IPS DF 6.9 (cell line): ENCODE results near the gene LRRC70.
"Not testable (repeated sequence)": the region's sequence is repeated elsewhere in the genome, so short reads cannot be mapped to it uniquely, and the experiment has no call there.

ENCODE experiments used
- DNase-seq: peaks from one replicate; pipeline ENCODE4 v3.0.0-alpha.2; 2013; ENCODE audit warnings: low read depth, low spot score
- H3K27ac ChIP-seq: one replicate; pipeline ENCODE4 v1.5.1; 2013; ENCODE audit warnings: low read length, control low read depth
- H3K27me3 ChIP-seq: 2 replicates; pipeline ENCODE4 v1.6.1; 2013; ENCODE audit warnings: mild to moderate bottlenecking, low read length; ENCODE audit not compliant: control insufficient read depth, insufficient read depth
- H3K36me3 ChIP-seq: 2 replicates; pipeline ENCODE4 v1.6.1; 2013; ENCODE audit warnings: low read length; ENCODE audit not compliant: control insufficient read depth, insufficient read depth
- H3K4me1 ChIP-seq: 2 replicates; pipeline ENCODE4 v1.6.1; 2013; ENCODE audit warnings: low read length; ENCODE audit not compliant: control insufficient read depth, insufficient read depth
- H3K4me3 ChIP-seq: 2 replicates; pipeline ENCODE4 v1.5.1; 2013; ENCODE audit warnings: mild to moderate bottlenecking, low read length
- H3K9me3 ChIP-seq: 2 replicates; pipeline ENCODE4 v1.6.1; 2013; ENCODE audit warnings: low read length, inconsistent platforms; ENCODE audit not compliant: control insufficient read depth, insufficient read depth
- WGBS: extraction: QIAGEN DNeasy Blood & Tissue Kit; methylation state at CpG from one replicate; pipeline ENCODE4 v1.1.7; 2013; ENCODE audit warnings: mixed read lengths, missing lambda C conversion rate; ENCODE audit not compliant: insufficient read length, insufficient coverage; 5-methylcytosine and 5-hydroxymethylcytosine counted together

The LRRC70 gene

DNA sequence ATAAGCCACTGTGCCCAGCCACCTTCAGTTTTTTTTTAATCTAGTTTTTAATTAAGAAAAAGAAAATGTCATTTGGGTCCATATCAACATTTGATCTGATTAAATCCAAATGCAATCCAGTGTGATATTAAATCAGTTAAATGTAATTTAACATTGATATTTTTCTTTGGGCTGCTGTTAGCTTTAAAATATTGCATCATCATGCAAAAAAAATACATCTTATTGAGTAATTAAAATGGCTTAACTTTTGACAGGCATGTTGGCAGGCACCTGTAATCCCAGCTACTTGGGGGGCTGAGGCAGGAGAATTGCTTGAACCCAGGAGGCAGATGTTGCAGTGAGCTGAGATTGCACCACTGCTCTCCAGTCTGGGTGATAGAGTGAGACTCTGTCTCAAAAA, 22.7 kb upstream of the LRRC70 start:
- H3K9me3 ChIP-seq, result no peaks in the 10 kb centered on the region
- H3K4me3 ChIP-seq, result no peak overlapping the region
- H3K27me3 ChIP-seq, result no peaks in the 10 kb centered on the region
- H3K36me3 ChIP-seq, result no peaks in the 10 kb centered on the region
- DNase-seq, result no peak
- H3K27ac ChIP-seq, result no peak overlapping the region
- H3K4me1 ChIP-seq, result no peaks in the 10 kb centered on the region

DNA sequence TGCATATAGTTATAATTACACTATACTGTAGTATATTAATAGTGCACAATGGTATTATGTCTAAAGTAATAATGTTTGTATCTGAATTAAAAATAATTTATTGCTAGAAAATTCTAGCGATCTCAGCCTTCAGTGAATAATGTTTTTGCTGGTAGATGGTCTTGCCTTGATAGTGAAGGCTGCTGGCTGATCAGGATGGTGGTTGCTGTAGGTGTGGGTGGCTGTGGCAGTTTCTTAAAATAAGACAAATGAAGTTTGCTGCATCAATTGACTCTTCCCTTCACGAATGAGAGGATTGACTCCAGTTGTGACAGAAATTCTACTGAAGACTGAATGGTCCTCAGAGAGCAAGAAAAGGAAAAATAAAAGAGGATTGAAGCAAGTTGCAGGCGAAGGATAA, 19.7 kb upstream of the LRRC70 start:
- H3K36me3 ChIP-seq, result no peaks in the 10 kb centered on the region
- H3K9me3 ChIP-seq, result no peaks in the 10 kb centered on the region
- no CpG with 5 or more reads among the region's 3 CpGs for WGBS
- H3K27ac ChIP-seq, result no peak overlapping the region
- 0 out of 2 replicates have a peak, but pooled peaks cover 1% of the 10 kb centered on the region for H3K4me1 ChIP-seq
- no peaks in the 10 kb centered on the region for H3K27me3 ChIP-seq
- no peak overlapping the region for H3K4me3 ChIP-seq
- no peak for DNase-seq

DNA sequence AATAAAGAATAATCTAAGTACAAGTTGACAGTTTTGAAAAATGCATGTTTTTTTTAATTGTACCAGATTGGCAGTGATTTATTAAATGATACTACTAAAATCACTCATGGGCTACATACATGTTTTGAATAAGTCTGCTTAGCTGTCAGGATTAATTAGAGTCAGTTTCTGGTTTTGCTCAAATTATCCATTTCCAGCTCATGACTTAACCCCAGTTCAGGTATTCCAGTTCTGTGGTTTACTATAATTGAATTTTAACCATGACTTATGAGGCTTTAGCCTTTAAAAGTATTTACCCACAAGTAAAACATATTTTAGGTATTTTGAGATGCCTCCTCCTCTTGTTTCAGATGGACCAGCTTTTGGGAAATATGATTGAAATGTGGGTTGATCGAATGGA, 17.8 kb upstream of the LRRC70 start:
- H3K9me3 ChIP-seq, result no peaks in the 10 kb centered on the region
- WGBS, result no CpG with 5 or more reads among the region's 1 CpG
- DNase-seq, result no peak
- 0 out of 2 replicates have a peak, but pooled peaks cover 1% of the 10 kb centered on the region for H3K4me1 ChIP-seq
- no peaks in the 10 kb centered on the region for H3K27me3 ChIP-seq
- H3K27ac ChIP-seq, result no peak overlapping the region
- H3K36me3 ChIP-seq, result no peaks in the 10 kb centered on the region
- H3K4me3 ChIP-seq, result no peak overlapping the region

DNA sequence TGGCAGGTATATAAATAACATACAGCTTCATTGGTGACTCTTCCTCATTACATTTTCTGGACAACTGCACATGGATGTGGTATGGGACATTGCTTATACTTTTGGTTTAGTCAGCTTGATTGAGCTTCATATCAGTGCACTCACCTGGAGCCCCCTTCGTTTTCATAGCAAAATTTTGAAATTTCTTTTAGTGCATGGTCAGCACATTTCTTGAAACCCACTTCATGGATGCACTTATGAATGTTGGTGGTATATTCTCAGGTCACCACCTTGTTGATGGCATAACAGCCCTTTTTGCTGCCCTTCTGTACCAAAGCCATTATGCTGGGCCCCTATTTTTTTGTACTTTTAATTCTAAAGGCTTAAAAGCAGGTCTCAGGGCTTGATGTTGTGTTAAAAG, 16.7 kb upstream of the LRRC70 start:
- Histone ChIP-seq H3K36me3 (no peaks in the 10 kb centered on the region), H3K9me3 (no peaks in the 10 kb centered on the region), H3K27me3 (no peaks in the 10 kb centered on the region), H3K4me3 (no peak overlapping the region), H3K4me1 (0 out of 2 replicates have a peak, but pooled peaks cover 1% of the 10 kb centered on the region), H3K27ac (no peak overlapping the region)
- no peak for DNase-seq
- no CpG with 5 or more reads among the region's 1 CpG for WGBS

DNA sequence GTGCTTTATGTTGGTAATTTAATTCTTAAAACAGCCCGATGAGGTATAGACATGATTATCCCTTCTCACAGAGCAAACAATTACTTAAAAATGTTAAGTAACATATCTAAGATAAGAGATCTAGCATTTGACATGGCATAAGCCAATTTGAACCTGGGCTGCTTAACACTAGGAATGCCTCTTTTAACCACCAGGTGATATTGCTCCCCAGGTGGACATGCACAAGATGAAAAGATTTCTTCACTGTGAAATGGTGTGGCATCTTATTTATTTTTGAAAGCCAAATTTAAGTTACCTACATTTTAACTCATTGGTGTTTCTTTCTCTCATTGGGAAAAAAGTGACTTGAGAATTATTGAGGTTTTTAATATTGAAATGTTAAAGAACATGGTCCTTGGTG, 15.8 kb upstream of the LRRC70 start:
- H3K27me3 ChIP-seq, result no peaks in the 10 kb centered on the region
- H3K27ac ChIP-seq, result no peak overlapping the region
- H3K4me3 ChIP-seq, result no peak overlapping the region
- no peaks in the 10 kb centered on the region for H3K9me3 ChIP-seq
- DNase-seq, result no peak
- 0 out of 2 replicates have a peak, but pooled peaks cover 1% of the 10 kb centered on the region for H3K4me1 ChIP-seq
- WGBS, result no CpG with 5 or more reads among the region's 1 CpG
- H3K36me3 ChIP-seq, result no peaks in the 10 kb centered on the region

DNA sequence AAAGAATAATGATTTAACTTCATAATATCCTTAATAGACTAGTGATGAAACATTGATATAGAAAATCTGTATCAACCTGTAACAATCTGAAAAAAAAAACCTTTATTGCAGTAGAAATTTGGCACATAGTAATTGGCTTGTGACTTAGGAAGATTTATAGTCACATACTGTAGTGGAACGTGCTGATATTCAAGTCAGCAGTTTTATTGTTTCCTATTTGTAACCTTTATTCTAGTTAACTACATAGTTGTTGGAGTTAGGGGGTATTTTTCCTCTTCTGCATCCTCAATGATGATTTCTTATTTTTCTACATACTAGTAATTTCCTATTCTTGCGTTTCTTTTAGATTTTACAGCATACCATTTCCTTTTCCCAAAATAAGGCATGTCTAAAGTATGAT, 14.5 kb upstream of the LRRC70 start:
- H3K9me3 ChIP-seq, result no peaks in the 10 kb centered on the region
- no peak for DNase-seq
- 0 out of 2 replicates have a peak, but pooled peaks cover 1% of the 10 kb centered on the region for H3K4me1 ChIP-seq
- H3K27ac ChIP-seq, result no peak overlapping the region
- no CpG with 5 or more reads among the region's 2 CpGs for WGBS
- H3K4me3 ChIP-seq, result no peak overlapping the region
- H3K27me3 ChIP-seq, result no peaks in the 10 kb centered on the region
- no peaks in the 10 kb centered on the region for H3K36me3 ChIP-seq

DNA sequence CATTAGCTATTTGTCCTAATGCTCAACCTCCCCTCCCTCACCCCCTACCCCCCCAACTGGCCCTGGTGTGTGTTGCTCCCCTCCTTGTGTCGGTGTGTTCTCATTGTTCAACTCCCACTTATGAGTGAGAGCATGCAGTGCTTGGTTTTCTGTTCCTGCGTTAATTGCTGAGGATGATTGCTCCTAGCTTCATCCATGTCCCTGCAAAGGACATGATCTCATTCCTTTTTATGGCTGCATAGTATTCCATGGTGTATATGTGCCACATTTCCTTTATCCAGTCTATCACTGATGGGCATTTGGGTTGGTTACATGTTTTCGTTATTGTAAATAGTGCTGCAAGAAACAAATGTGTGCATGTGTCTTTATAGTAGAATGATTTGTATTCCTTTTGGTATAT, 12.9 kb upstream of the LRRC70 start:
- DNase-seq, H3K4me1 ChIP-seq, H3K9me3 ChIP-seq, H3K4me3 ChIP-seq, H3K27ac ChIP-seq, H3K27me3 ChIP-seq, H3K36me3 ChIP-seq: not testable (repeated sequence)
- WGBS, result no CpG with 5 or more reads among the region's 3 CpGs

DNA sequence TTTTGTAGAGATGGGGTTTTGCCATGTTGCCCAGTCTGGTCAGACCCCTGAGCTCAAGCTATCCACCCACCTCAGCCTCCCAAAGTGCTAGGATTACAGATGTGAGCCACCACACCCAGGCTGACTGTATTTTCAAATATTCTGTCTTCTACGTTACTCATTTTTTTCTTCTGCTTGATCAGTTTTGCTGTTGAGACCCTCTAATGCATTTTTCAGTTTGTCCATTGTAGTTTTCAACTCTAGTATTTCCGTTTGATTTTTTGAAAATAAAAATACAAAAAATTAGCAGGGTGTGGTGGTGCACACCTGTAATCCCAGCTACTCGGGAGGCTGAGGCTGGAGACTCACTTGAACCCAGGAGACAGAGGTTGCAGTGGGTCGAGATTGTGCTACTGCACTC, 10.5 kb upstream of the LRRC70 start:
- H3K4me3 ChIP-seq, result no peak overlapping the region
- no peaks in the 10 kb centered on the region for H3K27me3 ChIP-seq
- WGBS, result no CpG with 5 or more reads among the region's 4 CpGs
- no peak overlapping the region for H3K27ac ChIP-seq
- no peaks in the 10 kb centered on the region for H3K9me3 ChIP-seq
- DNase-seq, result no peak
- H3K4me1 ChIP-seq, result no peaks in the 10 kb centered on the region; the same call in 1 of the 2 replicates
- no peaks in the 10 kb centered on the region for H3K36me3 ChIP-seq

DNA sequence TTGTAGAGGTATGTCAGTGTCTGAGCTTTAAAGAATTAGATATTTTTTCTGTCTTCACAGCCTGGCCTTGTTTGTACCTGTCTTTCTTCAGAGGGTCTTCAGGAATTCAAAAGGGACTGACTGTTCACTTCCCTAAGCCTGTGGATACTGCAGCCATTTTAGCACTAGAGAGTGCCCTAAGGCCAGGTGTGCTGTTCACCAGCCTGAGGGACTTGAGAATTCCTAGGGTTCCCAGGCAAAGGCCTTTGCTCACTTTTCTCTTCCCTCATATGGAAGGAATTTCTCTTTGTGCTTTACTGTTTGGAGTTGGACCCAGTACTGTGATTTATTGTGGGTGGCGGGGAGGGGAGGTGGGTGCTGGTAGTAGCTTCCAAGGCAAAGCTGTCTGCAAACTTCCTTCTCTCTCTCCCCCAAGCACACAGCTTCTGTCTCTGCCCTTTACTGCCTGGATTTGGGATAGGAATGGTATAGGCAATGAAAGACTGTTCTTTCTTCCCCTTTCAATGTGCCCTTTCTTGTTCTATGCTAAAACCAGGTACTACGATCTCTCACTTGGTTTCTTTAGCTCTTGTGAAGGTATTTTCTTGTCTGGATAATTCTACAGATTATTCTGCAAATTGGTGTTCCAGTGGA, 9.7 kb upstream of the LRRC70 start:
- Histone ChIP-seq H3K36me3 (no peaks in the 10 kb centered on the region), H3K9me3 (no peaks in the 10 kb centered on the region), H3K4me1 (no peaks in the 10 kb centered on the region; the same call in 1 of the 2 replicates), H3K27ac (no peak overlapping the region), H3K4me3 (no peak overlapping the region), H3K27me3 (no peaks in the 10 kb centered on the region)
- DNase-seq, result no peak
- no CpG with 5 or more reads among the region's 2 CpGs for WGBS

DNA sequence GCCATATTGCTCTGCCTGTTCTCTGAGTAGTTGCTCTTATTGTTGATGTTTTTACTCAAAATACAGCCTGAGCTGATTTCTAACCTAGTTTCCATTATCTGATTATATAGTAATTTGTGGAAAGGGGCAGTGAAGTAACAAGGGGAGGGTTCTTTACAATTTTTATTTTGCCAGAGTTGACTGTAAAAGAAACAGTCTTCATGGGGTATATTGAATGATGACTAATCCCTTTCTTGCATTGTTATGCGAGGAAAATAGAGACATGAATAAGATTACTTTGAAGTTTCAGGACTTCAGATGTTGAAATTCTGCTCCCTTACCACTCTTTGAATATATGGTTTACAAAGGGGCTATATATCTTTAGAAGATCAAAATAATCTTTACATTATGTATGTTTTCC, 9.1 kb upstream of the LRRC70 start:
- Histone ChIP-seq H3K27me3 (no peaks in the 10 kb centered on the region), H3K9me3 (no peaks in the 10 kb centered on the region), H3K4me3 (no peak overlapping the region), H3K36me3 (no peaks in the 10 kb centered on the region), H3K4me1 (no peaks in the 10 kb centered on the region; the same call in 1 of the 2 replicates), H3K27ac (no peak overlapping the region)
- no CpG with 5 or more reads among the region's 1 CpG for WGBS
- DNase-seq, result no peak

DNA sequence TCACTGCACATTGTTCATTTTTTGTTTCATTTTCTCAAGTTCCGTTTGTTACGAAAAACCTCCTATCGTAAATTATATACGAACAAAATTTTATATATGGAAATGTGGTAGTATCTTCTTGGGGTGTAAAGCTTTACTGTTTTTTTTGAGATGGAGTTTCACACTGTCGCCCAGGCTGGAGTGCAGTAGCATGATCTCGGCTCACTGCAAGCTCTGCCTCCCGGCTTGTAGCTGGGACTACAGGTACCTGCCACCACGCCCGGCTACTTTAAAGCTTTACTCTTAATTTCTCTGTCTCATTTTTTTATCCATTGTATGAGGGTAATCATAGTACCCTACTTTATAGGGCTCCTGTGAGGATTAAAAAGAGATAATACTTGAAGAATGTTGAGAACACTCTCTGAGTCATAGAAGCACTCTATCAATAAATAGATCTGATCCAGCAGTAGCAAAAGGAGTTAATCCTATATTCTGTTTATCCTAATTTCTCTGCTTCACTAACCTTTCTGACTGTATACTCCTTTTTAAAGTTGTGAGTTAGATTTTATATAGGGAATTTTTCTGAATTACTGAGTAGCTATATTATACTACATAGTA, 5.6 kb upstream of the LRRC70 start:
- DNase-seq, result no peak
- Histone ChIP-seq H3K4me1 (no peaks in the 10 kb centered on the region; the same call in 1 of the 2 replicates), H3K4me3 (no peak overlapping the region), H3K9me3 (no peaks in the 10 kb centered on the region), H3K27ac (no peak overlapping the region), H3K27me3 (no peaks in the 10 kb centered on the region), H3K36me3 (no peaks in the 10 kb centered on the region)
- WGBS, result no CpG with 5 or more reads among the region's 9 CpGs
